HPDE6-E6E7 (cell line): ENCODE results near the gene GABBR2.

ENCODE experiments used
- DNase-seq: peaks from one replicate; pipeline ENCODE4 v3.0.0; 2011; ENCODE audit warnings: missing footprints; ENCODE audit errors: extremely low spot score

Gene GABBR2

DNA sequence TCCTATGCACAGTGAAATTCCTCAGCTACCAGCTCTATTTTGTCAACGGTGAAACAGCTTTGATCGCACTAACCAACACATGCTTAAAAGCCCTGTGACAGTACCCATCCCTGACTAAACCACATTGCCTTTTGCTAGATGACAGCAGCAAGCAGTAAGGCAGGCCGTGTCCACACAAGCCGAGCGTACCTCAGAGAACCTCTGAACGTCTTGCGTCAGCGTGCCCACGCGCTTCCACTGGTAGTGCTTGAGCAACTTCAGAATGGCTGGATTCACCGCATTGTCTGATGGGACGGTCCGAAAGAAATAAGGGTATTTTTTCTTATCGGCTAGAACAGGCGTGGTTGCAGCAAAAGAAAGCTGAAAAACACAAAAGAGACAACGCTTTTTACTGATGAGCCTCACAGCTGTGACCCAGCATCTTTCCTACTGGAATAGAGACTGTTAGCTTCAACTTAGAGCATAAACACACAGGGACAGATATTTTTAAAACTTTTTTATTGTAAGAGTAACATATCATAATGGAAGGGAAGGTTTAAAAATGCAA lies 167.0 kb downstream of the GABBR2 start:
- no peak for DNase-seq

DNA sequence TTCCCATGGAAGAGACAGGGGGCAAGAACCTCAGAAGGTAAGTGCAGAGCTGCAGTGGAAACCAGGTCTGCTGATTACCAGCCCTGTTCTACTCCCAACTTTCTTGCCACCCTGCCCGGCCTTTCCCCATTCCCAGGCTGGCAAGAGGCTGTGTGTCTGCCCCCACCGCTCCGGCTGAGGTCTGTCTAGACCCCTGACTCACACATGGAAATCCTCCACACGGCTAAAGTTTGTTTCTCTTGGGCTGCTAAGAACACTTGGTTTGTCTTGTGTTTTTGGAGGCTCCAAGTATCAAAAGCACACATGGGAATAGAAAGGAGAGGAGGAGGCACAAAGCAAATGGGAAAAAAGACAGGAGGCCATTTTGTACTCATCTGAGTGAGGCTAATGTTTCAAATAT lies 168.3 kb downstream of the GABBR2 start:
- no peak for DNase-seq

DNA sequence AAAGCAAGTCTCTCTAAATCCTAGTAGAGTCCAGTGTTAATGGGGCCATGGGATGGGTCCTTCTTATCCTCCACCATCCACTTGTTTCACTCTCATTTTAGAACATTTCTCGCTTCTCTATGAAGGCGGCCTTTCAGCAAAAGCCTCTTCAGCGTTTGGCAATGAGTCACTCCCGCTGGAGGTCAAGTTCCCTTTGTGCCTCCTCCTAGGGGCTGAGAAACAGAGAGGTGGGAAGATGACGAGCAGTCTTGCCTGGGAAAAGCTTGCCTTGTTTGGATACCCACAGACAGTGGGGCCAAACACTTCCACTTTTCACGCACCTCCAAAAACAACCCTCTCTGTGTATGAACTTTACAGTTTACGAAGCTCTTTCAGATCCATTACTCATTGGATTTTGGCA lies 168.8 kb downstream of the GABBR2 start:
- DNase-seq: no peak

DNA sequence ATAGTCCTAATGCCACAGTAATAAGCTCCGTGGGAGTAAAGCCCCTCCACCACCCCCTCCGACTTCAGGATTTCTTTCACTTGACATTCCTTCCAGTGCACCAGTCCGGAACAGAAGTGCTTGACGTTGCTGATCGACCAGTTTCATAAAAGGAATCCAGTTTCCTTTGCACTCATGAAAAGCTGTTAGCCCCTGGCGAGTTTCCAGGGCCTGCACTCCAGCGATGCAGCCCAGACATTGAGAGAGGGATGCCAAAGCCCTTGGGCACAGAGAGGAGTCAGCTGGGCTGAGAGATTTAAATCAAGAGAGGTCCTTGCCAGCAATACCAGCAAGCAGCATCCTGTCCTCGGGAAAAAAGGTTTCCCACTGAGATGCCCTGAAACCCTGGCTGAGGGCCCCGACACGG lies 170.1 kb downstream of the GABBR2 start:
- no peak for DNase-seq

DNA sequence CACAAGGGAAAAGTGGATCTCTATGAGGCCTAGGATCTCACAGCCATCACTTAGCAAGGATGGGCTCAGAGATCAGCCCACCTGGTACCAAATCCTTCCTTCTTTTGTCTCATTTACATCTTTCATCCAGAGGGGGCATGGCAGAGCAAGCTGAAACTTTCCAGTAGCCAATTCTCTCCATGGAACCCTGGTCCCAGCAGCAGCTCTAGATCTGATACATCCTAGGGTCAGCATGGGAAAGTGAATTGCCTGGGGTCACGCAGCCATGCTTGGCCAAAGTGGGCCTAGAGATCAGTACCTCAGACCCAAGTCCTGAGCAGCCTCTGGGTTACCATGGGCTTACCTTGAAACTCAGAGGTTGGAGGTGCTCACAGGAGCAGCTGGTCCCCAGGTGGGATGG lies 170.5 kb downstream of the GABBR2 start:
- DNase-seq: no peak

DNA sequence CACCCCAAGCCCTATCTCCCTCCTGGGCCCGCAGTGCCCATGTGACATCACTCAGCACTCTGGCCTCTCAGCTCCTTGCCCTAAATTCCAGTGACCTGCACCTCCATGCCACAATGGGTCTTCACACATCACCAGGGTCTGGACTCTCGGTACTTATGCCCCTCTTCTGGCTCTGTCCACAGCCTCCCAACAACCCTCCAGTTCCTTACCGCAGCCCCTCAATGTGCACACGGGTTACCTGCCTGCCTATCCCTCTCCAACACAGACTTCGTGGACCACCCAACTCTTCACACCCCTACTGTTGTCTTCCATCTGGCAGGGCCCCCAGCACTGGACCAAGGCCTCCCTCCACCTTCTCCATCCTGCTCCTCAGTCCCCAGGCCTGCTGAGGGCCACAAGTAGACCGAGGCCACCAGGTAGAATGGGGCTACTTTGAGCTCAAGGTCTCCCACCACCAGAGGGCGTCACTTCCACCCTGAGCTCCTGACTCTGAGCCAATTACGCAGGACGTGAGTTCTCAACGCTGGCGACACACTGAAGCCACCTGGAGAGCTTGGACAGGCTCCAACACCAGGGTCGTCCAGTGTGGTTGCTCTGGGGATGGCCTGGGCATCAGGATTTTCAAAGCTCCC lies 172.1 kb downstream of the GABBR2 start:
- no peak for DNase-seq

DNA sequence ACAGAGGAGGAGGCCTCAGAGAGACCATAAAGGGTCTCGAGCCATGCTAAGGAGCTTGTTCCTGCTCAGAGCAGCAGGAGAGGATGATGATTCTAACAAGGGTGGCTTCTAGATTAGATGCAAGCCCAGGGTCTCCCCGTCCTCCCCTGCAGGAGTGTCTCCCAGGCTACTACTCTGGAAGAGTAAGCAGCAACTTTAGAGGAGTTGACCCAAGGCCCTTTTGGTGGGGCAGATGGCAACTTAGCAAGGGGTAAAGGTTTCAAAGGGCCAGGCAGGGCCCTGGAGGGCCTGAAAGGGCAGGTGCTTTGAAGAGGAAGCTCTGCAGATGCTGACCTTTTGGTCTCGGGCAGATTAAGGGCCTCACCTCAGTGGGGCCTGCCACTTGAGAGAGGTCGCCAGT lies 174.9 kb downstream of the GABBR2 start:
- no peak for DNase-seq

DNA sequence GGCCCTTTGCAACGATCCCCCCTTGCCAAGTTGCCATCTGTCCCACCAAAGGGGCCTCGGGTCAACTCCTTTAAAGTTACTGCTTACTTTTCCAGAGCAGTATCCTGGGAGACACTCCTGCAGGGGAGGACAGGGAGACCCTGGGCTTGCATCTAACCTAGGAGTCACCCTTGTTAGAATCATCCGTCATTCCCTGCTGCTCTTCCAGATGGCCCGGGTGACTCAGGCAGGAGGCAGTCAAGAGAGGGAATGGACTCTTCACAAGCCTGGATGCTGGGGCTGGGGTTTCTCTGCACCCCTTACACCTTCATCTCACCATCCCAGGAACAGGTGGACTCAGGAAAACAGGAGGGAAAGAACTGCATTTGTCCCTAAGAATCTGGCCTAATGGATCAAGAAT lies 175.6 kb downstream of the GABBR2 start:
- no peak for DNase-seq

DNA sequence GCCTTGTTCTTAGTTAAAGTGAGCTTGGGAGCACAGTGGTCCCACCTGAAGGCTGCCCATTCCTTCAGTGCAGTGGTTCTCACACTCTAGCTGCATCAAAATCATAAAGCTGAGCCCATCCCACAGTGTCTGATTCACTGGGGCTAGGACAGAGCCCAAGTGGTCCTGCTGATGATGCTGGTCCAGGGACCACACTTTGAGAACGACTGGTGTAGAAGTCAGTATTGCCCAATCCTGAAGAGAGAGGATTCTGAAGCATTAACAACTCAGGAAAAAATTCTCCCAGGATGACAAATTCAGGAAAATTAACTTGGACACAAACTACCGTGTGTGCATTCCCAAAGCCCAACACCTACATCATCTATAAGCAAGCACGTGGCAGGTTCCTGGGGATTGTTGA lies 176.2 kb downstream of the GABBR2 start:
- DNase-seq: no peak

DNA sequence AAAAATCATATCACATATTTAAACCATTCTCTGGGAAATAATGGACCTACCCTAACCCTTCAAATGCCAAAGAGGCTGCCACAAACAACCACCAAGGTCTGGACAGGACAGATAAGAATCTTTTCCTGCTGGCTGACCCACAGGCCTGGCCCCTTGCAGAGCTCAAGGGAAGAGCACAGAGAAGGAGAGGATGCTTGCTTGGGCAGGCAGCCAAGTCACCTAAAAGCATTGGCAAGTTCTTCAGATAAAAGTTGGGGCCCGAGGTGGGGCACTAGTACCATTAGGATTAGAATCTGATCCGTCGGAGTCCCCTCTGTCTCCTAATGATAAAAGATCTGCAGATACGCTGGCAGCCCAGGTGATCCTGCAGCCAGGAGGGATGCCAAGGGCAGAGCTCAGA lies 176.6 kb downstream of the GABBR2 start:
- no peak for DNase-seq

DNA sequence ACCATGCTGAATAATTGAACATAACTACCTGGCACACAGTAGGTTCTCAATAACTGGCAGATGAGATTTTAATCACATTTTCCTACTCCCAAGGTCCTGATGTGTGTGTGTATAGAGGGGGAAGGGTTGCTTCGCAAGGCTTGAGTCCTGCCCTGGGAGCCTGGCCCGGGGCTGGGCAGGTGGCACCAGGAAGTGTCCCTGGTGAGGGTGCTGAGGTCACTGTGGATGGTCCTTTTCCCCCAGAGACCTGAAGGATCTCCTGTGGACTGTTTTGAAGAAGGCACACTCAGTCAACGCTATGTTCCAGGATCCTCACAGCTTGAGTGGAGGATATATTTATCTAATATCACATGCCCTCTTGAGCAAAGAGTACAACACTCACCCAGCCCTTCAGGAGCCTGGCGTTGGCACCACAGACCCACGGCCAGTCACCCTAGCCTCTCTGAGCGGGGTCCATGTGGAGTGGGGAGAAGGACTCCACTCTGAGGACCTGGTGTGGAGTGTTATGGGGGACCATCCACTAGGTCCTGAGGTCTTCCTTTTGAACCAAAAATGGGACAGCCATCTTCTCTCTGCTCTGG lies 177.8 kb downstream of the GABBR2 start:
- DNase-seq: no peak

DNA sequence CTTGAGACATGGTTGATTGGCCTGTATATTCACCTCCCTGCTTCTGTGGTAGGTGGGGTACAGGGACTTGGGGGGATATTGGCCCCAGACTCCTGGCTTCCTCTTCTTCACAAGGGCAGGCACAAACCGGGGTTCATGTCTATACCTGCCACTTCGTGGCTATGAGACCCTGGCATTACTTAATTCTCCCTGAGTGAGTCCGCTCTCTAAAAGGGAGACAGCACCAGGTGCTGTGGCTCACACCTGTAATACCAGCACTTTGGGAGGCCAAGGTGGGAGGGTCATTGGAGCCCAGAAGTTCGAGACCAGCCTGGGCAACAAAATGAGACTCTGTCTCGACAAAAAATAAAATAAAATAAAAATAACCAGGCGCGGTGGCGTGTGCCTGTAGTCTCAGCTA lies 178.5 kb downstream of the GABBR2 start:
- no peak for DNase-seq

DNA sequence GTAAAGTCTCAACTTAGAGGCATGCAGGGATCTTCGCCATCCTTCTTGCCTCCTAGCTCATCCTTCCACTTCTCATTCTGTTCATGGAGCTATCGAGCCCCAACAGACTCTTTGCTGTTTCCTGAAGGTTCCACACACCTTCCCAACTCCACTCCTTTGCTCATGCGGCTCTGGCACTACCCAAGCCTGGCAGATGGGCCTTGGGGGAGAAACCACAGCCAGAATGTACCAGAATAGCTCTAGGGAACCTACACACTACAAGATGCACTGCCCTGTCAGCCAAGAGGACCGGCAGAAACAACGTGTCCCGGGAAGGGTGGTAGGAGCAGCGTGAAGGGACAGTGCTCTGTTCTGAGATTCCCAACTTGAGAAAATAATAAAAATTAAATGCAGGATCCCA lies 178.9 kb downstream of the GABBR2 start:
- no peak for DNase-seq

DNA sequence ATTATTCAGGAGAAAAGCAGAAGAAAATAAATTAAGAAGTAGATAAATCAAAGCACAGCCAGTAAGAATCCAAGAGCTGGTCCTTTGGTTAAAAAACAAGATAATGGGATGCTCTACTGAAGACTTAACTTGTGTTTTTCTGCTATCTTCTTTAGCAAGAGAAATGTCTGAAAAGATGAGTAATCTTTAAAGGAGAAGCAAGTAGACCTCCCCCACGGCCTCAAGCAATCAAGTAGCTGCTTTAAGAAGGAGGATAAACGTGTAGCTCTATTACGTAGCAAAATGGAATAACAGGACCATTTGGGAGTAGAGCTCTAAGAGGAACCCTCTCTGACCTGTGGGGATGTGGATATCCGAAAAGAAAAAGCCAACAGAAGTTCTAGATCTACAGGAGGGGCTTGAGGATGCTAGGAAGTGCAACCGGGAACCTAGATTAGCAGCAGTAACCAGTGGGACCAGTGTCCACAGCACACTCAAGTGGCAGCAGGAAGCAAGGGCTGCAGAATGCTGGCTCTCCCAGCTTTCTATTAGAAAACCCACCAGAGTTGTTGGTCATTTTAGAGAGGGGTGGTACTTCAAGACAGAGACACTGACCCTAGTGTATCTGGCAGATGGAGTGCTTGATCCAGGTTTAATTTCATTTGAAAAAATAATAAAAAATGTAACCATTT lies 185.4 kb downstream of the GABBR2 start:
- DNase-seq: peak; percentile 57

DNA sequence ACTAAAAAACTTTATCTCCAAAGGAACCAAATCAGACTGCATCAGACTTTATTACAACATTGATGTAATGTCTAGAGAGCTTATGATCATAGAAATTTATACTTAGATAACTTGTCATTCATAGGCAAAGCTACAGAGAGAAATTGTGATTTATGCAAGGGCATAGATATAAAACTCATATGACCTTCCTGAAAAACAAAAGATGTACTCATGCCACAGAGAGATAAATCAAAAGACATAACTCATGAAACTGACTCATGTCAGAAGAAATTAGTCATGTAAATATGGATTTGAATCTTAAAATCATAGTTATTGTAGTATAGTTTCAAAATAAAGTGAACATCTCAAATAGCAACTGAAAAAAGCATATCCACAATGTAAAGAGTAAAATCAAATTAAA lies 186.2 kb downstream of the GABBR2 start:
- DNase-seq: no peak

DNA sequence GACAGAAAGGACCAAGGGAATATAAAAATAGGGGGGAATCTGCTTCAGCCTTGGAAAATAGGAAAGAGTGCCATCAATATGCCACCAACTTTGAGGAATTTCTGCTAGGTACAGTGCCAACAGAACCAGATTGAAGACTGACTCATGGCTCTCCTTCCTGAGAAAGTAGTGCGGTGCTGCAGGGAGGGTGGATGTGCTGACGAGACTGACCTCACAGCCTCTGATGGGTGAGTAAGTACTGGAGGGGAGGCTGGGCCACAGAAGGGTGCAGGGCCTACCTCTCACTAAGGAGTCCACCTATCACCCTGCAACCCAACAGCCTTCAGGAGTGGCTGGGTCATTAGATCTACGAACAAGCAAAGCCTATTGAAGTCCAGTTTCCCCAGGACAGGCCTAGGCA lies 187.6 kb downstream of the GABBR2 start:
- DNase-seq: no peak

DNA sequence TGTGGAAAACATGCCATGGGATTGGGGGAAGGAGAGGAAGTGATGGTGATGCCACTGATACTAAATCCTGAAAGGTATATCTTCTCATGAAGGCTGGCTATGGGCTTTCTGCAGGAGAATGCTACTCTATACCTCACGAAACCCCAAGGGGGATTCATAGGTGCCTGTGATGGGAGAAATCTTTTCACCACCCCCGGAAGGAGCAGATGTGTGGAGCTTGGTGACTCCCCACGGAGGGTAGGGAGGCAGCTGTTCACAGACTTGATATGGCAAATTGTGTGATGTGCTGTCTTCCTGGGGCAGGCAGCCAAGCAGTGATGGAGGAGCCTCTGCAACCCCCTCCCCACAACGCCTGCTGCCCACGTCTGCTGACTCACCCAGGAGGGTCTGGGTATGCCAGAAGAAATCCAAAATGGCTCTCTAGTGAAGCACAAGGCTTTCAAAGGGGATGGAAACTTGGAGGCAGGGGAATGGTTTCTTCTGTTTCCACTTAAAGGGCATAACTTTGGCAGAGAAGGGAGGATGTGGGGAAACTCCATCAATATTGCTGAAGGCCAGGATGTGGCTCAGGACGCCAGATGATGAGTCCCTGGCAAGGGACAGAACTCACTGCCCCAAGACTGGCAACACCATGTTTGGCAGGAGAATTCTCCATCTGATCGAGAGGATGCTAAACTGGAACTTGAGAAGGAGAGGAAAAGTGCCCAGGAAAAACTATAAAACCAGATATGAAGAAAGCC lies 188.3 kb downstream of the GABBR2 start:
- DNase-seq: no peak

DNA sequence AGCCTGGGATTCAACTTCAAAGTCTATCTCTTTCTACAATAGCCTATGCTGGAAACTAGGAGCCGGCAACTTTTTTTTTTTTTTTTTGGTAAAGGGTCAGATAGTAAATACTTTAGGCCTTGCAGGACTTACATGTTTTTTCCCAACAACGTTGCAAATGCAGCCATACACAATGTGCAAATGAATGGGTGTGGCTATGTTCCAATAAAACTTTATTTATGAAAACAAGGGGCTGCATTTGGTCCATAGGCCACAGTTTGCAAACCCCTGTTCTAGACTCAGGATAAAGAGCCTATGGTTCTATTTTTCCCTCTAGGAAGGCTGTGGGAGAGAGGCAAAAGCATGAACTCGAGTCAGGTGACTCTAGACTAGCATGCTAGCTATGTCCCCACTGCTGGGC lies 189.1 kb downstream of the GABBR2 start:
- DNase-seq: no peak

DNA sequence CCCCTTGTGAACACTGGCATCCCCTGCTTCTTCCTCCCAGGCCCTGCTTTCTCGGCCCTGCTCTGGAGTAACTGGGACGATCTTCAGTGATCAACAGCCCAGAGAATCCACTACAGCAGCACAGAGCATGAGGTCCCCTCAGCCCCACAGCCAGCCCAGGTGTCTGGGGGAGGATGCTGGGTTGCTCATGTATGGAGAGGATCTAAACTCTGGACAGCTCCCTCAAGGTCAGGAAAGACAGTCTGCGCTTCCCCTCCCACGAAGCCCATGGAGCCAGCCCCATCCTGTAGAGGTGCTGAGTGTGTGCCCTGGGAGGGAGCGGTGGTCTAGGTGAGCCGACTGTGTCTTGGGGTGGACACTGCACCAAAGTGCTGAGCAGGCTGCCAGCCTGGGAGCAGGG lies 190.2 kb downstream of the GABBR2 start:
- DNase-seq: no peak

DNA sequence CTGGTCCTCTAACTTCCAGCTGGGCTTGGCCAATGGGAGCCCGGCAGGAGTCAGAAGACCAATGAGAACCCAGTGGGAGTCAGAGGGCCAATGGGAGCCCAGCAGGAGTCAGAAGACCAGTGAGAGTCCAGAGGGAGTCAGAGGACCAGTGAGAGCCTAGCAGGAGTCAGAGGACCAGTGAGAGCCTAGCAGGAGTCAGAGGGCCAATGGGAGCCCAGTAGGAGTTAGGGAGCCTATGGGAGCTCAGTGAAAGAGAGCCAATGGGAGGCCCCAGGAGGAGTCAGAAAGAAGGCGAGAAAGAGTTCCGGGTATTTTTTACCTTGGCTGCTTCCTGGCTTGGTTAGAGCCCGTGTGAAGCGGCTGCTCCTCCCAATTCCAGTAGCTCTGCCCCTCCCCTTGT lies 191.0 kb downstream of the GABBR2 start:
- DNase-seq: no peak

DNA sequence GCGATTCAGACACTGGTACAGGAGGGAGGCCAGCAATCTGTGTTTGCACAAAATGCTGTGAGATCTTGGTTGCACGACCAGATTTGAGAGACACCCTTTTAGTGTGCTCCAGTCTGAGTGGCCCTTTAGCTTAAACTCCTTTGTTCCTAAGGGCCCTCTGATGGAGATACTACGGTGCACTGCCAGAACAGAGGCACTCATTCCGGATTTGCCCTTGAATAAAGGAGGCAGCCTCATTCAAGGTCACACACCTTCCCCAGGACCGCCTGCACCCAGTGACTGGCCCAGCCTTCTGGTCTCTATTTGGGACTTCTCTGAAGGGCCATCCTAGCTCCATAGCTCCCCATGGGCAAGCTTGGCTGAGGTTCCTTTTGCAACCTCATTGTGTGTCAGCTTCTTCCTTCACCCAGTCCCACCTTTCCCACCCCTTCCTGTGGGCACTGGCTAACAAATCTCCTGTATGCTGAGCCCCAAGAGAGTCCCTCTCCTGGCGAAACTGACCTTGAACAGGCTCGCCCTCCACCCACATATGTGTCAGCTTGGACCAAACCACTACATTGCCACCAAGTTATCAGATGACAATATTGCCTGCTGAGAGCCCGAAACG lies 191.7 kb downstream of the GABBR2 start:
- DNase-seq: no peak

DNA sequence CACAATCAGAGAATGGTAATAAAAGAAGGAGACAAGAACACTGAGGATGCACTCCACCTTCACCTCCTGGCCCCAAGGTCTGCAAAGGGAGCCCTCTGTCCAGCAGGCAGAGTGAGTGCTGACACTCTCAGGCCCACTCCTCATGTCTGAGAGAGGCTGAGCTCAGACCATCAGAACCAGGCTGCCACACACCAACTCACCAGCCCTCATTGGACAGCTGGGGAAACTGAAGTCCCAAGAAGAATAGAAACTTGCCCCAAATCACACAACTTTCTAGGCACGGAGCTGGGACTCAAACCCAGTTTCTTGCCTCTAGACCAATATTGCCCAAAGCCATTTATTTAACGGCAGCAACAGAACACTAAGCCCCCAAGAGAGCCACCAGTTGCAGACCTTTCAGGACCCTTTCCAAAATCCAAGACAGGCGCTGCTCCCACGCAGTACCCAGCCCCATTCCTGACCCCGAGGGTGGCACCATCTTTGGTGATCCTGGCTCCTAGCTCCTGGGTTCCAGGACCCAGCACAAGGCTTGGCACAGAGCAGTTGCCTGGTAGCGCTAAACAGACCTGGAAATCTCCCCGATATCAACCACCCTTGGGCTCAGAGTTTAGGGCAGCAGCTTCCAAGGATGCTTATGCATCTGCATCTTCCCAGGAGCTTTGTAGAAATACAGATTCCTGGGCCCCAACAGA lies 192.4 kb downstream of the GABBR2 start:
- no peak for DNase-seq
